Hepatocyte (in vitro differentiated cells): Measurements from ENCODE around the gene TARBP2. TPM values are rescaled to one million over a fixed set of nuclear protein-coding genes. Genes with fewer than 3 reads are reported as not detected.
A peak's percentile ranks its signal among the peaks of the same experiment; 100 is the strongest.

Experiments used
- DNase-seq: peaks from one replicate; pipeline ENCODE4 v3.0.0-alpha.2; 2016; ENCODE audit warnings: low spot score
- H2AFZ ChIP-seq: fragments of 200-600 bp; sonication (generic); 2 replicates; pipeline ENCODE4 v1.6.0; 2016; ENCODE audit warnings: antibody characterized with exemption, mild to moderate bottlenecking
- H3K27ac ChIP-seq: fragments of 200-600 bp; sonication (generic); 2 replicates; pipeline ENCODE4 v1.5.1; 2016; ENCODE audit warnings: mild to moderate bottlenecking
- H3K27me3 ChIP-seq: fragments of 200-600 bp; sonication (generic); 2 replicates; pipeline ENCODE4 v1.6.1; 2016
- H3K36me3 ChIP-seq: fragments of 200-600 bp; sonication (generic); replicated peaks from 2 replicates; pipeline ENCODE4 v1.5.1; 2016; ENCODE audit warnings: low read depth; ENCODE audit not compliant: insufficient read depth
- H3K4me1 ChIP-seq: fragments of 200-600 bp; sonication (generic); 2 replicates; pipeline ENCODE4 v1.5.1; 2016; ENCODE audit warnings: mild to moderate bottlenecking, moderate library complexity; ENCODE audit not compliant: insufficient read depth
- H3K4me2 ChIP-seq: fragments of 200-600 bp; sonication (generic); 2 replicates; pipeline ENCODE4 v1.6.0; 2016
- H3K4me3 ChIP-seq: fragments of 200-600 bp; sonication (generic); 2 replicates; pipeline ENCODE4 v1.5.1; 2016; ENCODE audit warnings: mild to moderate bottlenecking
- H3K79me2 ChIP-seq: fragments of 200-600 bp; sonication (generic); 2 replicates; pipeline ENCODE4 v1.6.0; 2017; ENCODE audit warnings: mild to moderate bottlenecking
- H3K9me2 ChIP-seq: fragments of 200-600 bp; sonication (generic); replicated peaks from 2 replicates; pipeline ENCODE4 v1.6.0; 2017; ENCODE audit warnings: mild to moderate bottlenecking; ENCODE audit not compliant: insufficient read depth
- H3K9me3 ChIP-seq: fragments of 200-600 bp; sonication (generic); 2 replicates; pipeline ENCODE4 v1.5.1; 2016; ENCODE audit warnings: low read depth, mild to moderate bottlenecking
- H4K20me1 ChIP-seq: fragments of 200-600 bp; sonication (generic); 2 replicates; pipeline ENCODE4 v1.6.0; 2016; ENCODE audit warnings: mild to moderate bottlenecking; ENCODE audit not compliant: insufficient read depth, poor library complexity, severe bottlenecking
- EZH2 ChIP-seq: fragments of 200-600 bp; sonication (generic); IDR thresholded peaks from 2 replicates; pipeline ENCODE4 v1.6.1; 2016; ENCODE audit warnings: antibody characterized with exemption, mild to moderate bottlenecking, borderline replicate concordance
- EZH2phosphoT487 ChIP-seq: fragments of 200-600 bp; sonication (generic); IDR thresholded peaks from one replicate; pipeline ENCODE4 v1.6.1; 2018; ENCODE audit warnings: antibody characterized with exemption, mild to moderate bottlenecking, low read depth, moderate library complexity; ENCODE audit not compliant: unreplicated experiment, severe bottlenecking
- WGBS: methylation state at CpG from one replicate; pipeline ENCODE4 v1.1.6; 2016; ENCODE audit warnings: low lambda C conversion rate; ENCODE audit errors: missing lambda C conversion rate; 5-methylcytosine and 5-hydroxymethylcytosine counted together
- polyA plus RNA-seq: library from polyadenylated mRNA; unstranded; fragments of >200 nt; fragmentation: Nextera tagmentation; extraction: Ambion mirVana; gene quantifications from 2 replicates; pipeline ENCODE4 v1.2.1, GENCODE V29; 2016
- total RNA-seq: library from RNA; depleted of rRNA; stranded (reverse); fragments of >200 nt; gene quantifications from 2 replicates; pipeline ENCODE4 v1.2.3, GENCODE V29; 2014
- TF ChIP-seq, protein P1 (sequence below): fragments of 200-600 bp; sonication (generic); IDR thresholded peaks from 2 replicates; pipeline ENCODE4 v1.5.1; 2016; ENCODE audit warnings: antibody characterized with exemption, mild to moderate bottlenecking; ENCODE audit not compliant: poor library complexity

Gene TARBP2
- total and polyA plus RNA-seq, 2 experiments from 2014 or later, result 39.1 to 88.6 TPM

DNA sequence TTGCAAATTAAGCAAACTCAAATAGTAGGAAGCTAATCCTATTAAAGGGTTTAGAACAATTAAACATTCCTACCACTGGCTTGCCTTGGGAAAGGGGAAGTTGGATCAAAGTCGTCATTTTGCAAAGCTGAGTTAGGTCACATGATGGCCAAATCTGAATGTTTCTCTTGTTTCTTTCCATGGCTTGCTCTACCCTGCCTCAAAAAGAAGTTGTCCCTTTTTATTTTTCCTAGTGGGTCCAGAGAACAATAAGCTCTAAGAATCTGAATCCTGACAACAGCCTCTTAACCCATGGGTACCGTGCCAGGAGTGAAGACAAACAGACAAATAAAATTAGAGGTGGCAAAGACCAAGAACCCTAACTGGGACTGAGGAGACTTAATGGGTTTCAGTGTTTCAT lies 32.4 kb downstream of the TARBP2 start:
- Histone ChIP-seq H3K9me3 (no peaks in the 10 kb centered on the region), H3K79me2 (no peaks in the 10 kb centered on the region), H2AFZ (no peak overlapping the region), H3K4me2 (no peak overlapping the region), H3K4me3 (no peak overlapping the region), H3K36me3 (peaks cover 14% of the 10 kb centered on the region), H3K27me3 (no peaks in the 10 kb centered on the region), H3K27ac (no peak overlapping the region), H4K20me1 (no peaks in the 10 kb centered on the region), H3K4me1 (peaks cover 4% of the 10 kb centered on the region), H3K9me2 (no peaks in the 10 kb centered on the region)
- TF ChIP-seq, protein P1, sequence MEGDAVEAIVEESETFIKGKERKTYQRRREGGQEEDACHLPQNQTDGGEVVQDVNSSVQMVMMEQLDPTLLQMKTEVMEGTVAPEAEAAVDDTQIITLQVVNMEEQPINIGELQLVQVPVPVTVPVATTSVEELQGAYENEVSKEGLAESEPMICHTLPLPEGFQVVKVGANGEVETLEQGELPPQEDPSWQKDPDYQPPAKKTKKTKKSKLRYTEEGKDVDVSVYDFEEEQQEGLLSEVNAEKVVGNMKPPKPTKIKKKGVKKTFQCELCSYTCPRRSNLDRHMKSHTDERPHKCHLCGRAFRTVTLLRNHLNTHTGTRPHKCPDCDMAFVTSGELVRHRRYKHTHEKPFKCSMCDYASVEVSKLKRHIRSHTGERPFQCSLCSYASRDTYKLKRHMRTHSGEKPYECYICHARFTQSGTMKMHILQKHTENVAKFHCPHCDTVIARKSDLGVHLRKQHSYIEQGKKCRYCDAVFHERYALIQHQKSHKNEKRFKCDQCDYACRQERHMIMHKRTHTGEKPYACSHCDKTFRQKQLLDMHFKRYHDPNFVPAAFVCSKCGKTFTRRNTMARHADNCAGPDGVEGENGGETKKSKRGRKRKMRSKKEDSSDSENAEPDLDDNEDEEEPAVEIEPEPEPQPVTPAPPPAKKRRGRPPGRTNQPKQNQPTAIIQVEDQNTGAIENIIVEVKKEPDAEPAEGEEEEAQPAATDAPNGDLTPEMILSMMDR, result no peak
- DNase-seq, result no peak
- 63% methylated on average over 2 of the region's 2 CpGs for WGBS

DNA sequence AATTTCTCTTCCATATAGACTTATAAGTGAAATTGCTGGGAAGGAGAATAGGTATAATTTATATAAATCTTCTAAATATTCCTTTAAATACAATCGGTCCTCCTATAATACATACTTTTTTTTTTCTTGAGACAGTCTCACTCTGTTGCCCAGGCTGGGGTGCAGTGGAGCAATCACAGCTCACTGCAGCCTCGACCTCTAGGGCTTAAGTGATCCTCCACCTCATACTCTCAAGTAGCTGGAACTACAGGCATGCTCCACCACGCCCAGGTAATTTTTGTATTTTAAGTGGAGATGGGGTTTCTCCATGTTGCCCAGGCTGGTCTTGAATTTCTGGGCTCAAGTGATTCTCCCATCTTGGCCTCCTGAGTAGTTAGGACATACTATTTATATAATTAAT lies 35.9 kb downstream of the TARBP2 start:
- H3K79me2 ChIP-seq, result no peaks in the 10 kb centered on the region
- H4K20me1 ChIP-seq, result no peaks in the 10 kb centered on the region
- H2AFZ ChIP-seq, result no peak overlapping the region
- H3K27me3 ChIP-seq, result no peaks in the 10 kb centered on the region
- TF ChIP-seq EZH2 (no peak), EZH2phosphoT487 (no peak)
- TF ChIP-seq, protein P1, result no peak
- WGBS, result 94% methylated on average over 3 of the region's 3 CpGs
- no peak for DNase-seq
- no peaks in the 10 kb centered on the region for H3K9me3 ChIP-seq
- no peak overlapping the region for H3K4me2 ChIP-seq
- no peak overlapping the region for H3K4me3 ChIP-seq
- no peak overlapping the region for H3K27ac ChIP-seq
- peaks cover 14% of the 10 kb centered on the region for H3K36me3 ChIP-seq
- H3K9me2 ChIP-seq, result no peaks in the 10 kb centered on the region
- H3K4me1 ChIP-seq, result peaks cover 12% of the 10 kb centered on the region

- Histone ChIP-seq H3K79me2 (no peaks in the 10 kb centered on the region), H3K27me3 (no peaks in the 10 kb centered on the region), H3K9me3 (no peaks in the 10 kb centered on the region), H3K36me3 (peaks cover 14% of the 10 kb centered on the region), H4K20me1 (no peaks in the 10 kb centered on the region), H3K4me3 (no peak overlapping the region), H3K9me2 (no peaks in the 10 kb centered on the region), H3K4me2 (no peak overlapping the region), H3K4me1 (peaks cover 12% of the 10 kb centered on the region), H2AFZ (no peak overlapping the region), H3K27ac (peak overlapping the region; percentile 47)
- TF ChIP-seq EZH2, result no peak
- TF ChIP-seq EZH2phosphoT487, result no peak
- TF ChIP-seq, protein P1, result no peak
- peak; percentile 64 for DNase-seq
- 13% methylated on average over 1 of the region's 1 CpG for WGBS
These were observed 37.2 kb downstream of the TARBP2 start for GRCh38 chr12:53538209-53538689.

GRCh38 chr12:53539526-53539925 lies 38.4 kb downstream of the TARBP2 start:
- H3K9me3 ChIP-seq, result no peaks in the 10 kb centered on the region
- H3K4me2 ChIP-seq, result no peak overlapping the region
- no peak overlapping the region for H3K4me3 ChIP-seq
- TF ChIP-seq EZH2phosphoT487, result no peak
- TF ChIP-seq, protein P1, result no peak
- TF ChIP-seq EZH2, result no peak
- no peak overlapping the region for H2AFZ ChIP-seq
- whole genome bisulfite sequencing, result 97% methylated on average over 3 of the region's 3 CpGs
- peaks cover 13% of the 10 kb centered on the region for H3K36me3 ChIP-seq
- no peak overlapping the region for H3K27ac ChIP-seq
- no peak for DNase-seq
- no peaks in the 10 kb centered on the region for H4K20me1 ChIP-seq
- H3K79me2 ChIP-seq, result no peaks in the 10 kb centered on the region
- no peaks in the 10 kb centered on the region for H3K9me2 ChIP-seq
- peaks cover 12% of the 10 kb centered on the region for H3K4me1 ChIP-seq
- H3K27me3 ChIP-seq, result no peaks in the 10 kb centered on the region
